Limb (tissue), 2 donors: ENCODE data around the gene CHST11.
"Not testable (repeated sequence)": the region's sequence is repeated elsewhere in the genome, so short reads cannot be mapped to it uniquely, and the experiment has no call there.

Source experiments
- DNase-seq, 2 donors: peaks; one replicate each; pipeline ENCODE4 v3.0.0-alpha.2; 2016; ENCODE audit errors: extremely low spot score in 2 of 2

CHST11 gene

DNA sequence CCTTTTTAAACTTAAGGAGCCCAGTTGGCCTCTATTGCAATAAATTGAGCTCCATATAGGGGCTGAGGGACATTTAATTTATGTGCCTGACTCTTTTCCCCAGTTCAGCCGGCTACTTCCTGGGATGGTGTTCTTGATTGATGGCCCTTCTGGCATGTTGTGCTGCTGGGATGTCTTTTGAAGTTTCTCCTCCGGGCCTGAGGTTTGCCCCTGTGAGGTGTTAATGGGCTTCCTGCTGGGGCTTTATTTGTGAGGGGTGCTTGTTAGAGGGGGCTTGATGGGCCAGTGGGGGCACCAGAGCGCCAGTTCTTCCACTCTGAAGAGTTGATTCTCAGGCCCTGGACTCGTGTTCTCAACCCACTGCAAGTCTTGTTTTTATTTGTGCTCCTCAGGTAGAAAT lies 69.6 kb downstream of the CHST11 start:
- peak in 1 of 2 donors; percentile 37 for DNase-seq

DNA sequence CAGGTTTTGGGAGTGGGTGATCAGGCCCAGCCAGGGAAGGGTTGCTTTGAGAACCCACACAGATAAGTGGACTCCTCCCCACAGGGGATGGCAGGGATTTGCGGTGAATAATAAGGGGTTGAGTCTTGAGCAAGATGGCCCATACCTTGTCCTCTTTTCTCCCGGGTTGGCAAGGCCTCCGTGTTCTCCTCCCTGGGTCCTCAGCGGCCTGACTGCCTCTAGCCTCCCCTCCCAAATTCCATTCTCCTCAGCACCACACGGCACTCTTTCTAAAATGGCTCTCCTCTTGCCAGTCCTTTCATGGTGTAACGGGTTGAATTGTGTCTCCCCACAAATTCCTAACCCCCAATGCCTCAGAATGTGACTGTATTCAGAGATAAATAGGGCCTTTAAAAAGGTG lies 70.0 kb downstream of the CHST11 start:
- DNase-seq: no peak

DNA sequence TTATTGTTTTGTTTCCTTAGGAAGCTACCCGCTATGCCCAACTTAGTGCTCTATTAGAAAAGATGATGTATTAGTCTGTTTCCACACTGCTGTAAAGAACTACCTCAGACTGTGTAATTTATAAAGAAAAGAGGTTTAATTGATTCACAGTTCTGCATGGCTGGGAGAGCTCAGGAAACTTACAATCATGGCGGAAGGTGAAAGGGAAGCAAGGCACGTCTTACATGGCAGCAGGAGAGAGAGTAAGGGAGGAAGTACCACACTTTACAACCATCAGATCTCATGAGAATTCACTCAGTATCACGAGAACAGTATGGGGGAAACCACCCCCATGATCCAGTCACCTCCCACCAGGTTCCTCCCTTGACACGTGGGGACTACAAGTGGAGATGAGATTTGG lies 70.9 kb downstream of the CHST11 start:
- DNase-seq: not testable (repeated sequence)

DNA sequence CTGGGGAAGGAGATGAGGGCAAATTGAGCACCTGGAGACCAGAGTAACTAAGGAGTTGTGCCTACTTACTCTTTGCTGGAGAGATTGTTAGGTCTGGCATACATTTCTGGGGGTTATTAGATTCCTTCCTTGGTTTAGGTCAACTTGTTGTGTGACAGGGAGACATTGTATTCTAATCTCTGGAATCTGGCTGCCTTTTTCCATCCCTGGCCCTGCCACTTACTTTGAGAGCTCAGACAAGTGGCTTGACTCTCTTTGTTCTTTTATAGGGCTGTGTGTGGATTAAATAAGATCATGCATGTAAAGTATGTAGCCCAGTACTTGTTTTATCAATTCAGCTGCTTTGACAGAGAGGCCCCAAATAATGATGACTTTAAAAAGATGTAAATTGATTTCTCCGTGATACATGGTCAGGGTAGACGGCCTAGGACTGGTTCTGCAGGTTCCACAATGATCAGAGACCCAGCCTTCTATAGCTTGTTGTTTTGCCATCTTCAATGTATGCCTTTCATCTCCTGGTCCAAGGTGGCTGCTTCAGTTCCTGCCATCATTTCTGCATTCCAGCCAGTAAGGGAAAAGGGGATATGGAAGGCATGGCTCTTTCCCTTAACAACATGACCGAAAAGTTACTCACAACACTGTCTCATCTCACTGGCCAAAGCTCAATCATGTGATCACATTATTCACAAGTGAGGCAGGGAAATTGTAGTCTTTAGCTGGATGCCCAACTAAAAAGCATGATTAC lies 72.6 kb downstream of the CHST11 start:
- DNase-seq: no peak

DNA sequence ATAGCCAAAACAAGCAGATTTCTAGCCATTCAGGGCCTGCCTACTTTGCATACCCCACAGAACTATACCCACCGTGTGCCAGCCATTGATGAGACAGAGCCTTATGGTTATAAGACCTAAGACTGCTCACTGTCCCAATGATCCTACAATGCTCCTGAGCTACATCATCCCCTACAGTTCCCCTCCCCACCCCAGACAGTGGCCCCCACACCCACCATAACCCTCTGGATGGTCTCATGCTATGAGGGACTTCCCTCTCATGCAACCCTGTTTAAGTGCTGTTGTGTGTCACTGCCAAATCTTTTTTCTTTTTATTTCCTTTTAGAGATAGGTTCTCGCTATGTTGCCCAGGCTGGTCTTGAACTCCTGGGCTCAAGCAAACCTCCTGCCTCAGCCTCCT lies 75.9 kb downstream of the CHST11 start:
- no peak for DNase-seq

GRCh38 chr12:104533134-104533533 lies 76.4 kb downstream of the CHST11 start:
- DNase-seq: no peak

- no peak for DNase-seq
These were observed 77.6 kb downstream of the CHST11 start for GRCh38 chr12:104534162-104534856.

- DNase-seq: no peak
These were observed 78.1 kb downstream of the CHST11 start for GRCh38 chr12:104534857-104535248.

- no peak for DNase-seq
These were observed 78.6 kb downstream of the CHST11 start for GRCh38 chr12:104535369-104535768.

DNA sequence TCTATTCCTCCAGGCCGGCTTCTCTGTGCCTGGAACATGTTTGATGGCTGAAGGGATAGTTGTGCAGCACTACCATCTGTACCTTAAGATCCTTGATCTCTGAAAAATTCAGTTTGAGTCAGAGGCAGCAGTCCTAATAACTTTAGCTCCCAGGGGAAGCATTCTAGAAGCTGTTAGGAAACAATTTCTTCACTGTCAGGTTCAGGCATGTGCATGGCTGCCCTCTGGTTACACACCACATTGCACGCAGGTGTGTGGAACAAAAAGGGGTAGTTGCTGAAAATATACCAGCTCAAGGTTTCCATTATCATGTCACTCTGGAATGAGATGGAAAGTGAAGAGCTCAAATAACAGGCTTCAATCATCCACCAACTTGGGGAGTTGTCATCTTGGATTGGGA lies 80.1 kb downstream of the CHST11 start:
- no peak for DNase-seq

GRCh38 chr12:104538056-104538455 lies 81.3 kb downstream of the CHST11 start:
- DNase-seq: no peak

- DNase-seq: no peak
These were observed 82.2 kb downstream of the CHST11 start for GRCh38 chr12:104538891-104539462.

DNA sequence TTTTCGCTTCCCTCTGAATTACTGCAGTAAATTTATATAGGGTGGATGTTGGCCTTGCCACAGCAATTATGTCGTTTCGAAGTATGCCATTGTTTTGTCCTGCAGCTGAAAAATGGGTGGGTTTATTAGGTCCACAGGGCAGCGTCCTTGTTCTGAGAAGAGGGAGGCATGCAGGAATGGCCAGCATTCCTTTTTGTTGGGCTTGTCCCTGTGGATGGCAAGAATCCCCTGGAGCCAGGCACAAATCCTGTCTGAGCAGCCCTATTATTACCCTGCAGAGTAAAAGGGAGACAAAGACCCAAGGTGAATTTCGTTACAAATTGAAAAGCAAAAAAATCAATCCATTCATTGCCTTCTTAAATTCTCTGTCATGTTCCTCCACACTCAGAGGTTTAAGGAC lies 88.1 kb downstream of the CHST11 start:
- no peak for DNase-seq

- DNase-seq: no peak
These were observed 89.8 kb downstream of the CHST11 start for GRCh38 chr12:104546575-104546974.

DNA sequence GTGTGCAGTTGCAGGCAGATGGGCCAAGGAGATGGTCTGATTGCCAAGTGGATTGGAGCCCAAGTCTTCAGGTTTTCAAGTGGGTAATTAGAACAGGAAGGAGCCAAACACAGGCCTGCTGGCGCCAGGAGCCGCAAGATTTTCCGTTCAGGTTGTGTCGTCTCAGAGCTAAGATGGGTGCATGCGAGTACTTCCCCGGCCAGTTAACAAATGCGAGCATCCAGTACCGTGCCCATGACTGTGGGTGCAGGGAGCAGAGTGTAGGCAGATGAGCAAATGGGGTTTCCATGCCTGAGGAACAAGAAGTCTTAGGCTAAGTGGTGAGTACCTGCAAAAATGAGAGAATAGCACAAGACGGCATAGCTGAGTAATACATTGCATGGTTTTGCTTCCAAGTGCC lies 90.5 kb downstream of the CHST11 start:
- no peak for DNase-seq

DNA sequence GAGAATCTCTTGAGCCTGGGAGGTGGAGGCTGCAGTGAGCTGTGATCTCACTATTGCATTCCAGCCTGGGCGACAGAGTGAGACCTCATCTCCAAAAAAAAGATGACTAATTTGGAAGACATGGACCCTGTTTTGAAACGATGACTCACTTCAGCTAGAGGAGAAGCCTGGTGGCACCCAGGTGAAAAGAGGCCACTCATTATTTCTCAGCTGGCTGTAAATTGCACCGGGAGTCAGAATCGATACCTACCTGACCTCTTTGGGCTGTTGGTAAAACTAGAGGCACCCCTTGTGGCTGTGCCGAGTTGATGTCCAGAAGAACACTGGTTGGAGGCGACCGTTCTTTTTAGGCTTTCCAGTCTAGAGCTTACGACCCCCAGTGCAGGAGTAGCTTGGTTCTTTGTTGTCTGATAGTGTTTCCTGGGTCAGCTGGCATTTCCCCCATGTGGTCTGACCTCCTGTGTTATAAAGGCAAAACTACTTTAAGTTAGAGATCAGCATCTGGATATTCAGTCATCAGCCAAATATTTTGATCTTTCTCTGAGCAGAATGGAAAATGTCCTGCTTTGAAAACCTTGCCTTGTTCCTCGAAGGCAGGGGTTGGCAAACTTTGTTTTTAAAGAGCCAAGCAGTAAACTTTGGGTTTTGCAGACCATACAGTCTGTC lies 93.2 kb downstream of the CHST11 start:
- no peak for DNase-seq

- DNase-seq: peak in 1 of 2 donors; percentile 39
These were observed 94.7 kb downstream of the CHST11 start for GRCh38 chr12:104551313-104551931.

DNA sequence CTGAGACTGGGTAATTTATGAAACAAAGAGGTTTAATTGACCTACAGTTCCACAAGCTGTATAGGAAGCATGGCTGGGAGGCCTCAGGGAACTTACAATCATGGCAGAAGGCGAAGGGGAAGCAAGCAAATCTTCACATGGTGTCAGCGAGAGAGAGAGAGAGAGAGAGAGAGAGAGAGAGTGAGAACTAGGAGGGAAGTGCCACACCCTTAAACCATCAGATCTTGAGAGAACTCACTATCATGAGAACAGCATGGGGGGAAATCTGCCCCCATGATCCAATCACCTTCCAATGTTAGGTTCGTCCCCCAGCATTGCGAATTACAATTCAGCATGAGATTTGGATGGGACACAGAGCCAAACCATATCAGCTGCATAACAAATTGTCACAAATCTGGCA lies 96.7 kb downstream of the CHST11 start:
- no peak for DNase-seq

DNA sequence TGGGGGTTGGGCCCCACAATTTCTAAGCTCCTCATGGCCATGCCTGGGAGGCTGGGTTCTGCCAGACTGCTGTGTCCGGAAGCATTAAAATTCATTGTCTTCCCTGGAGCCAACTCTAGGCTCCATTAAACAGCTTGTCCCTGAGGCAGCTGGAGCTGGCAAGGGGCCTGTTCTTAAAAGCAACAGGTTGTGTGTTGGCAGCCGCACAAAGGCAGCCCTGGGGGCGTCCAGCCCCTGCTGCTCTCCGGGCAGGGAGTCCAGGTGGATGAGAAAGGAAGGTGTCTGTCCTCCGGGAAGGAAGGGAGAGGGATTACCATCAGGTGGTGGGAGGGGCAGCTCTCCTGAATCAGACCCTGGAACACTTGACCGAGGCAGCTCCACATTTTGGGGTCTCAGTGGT lies 98.9 kb downstream of the CHST11 start:
- peak in 1 of 2 donors; percentile 48 for DNase-seq

DNA sequence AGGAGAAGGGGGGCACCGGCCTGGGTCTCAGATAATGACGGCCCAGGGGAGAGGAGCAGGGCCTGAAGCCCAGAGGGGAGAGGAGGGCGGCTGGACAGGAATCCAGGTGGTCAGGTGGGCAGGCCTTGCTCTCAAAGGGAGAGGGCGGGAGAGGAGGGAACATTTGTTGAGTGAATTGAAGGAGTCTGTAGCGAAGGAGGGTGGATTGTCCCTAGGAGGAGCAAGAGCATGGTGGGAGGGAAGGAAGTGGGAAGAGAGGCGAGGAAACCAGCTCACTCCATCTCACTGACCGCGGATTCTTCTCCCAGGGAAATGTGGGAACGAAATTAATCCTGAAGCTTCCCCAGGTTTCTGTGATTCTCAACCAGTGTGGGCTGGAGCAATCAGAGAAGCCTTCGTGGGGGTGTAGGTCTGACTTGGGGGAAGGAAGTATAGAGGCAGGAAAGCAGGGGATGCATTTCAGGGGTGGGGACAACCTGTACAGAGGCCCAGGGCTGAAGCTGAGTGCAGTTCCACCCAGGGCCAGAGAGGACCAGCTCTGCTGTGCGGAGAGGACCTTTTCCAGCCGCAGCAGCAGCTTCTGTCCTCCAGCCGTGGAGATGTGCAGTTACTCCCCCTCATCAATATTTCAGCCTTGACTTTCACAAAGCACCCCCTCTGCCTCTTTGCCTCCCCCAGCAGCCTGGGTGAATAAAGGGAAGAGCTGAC lies 100.9 kb downstream of the CHST11 start:
- no peak for DNase-seq

GRCh38 chr12:104560881-104561280 lies 104.1 kb downstream of the CHST11 start:
- DNase-seq: no peak
